H1 (cell line): Measurements from ENCODE around the gene A4GALT. TPM values are rescaled to one million over a fixed set of nuclear protein-coding genes. Genes with fewer than 3 reads are reported as not detected.

Source experiments
- CTCF ChIA-PET: fragments of 300-600 bp; sonication (Branson Sonifier 250); formaldehyde crosslinking; loops from one replicate; lab custom pipeline; 2021; ENCODE audit not compliant: partially characterized antibody; lab: Charles Lee
- POLR2A ChIA-PET: fragments of 300-600 bp; sonication (Branson Sonifier 250); formaldehyde crosslinking; loops from one replicate; lab custom pipeline; 2021; ENCODE audit warnings: inconsistent platforms; ENCODE audit not compliant: partially characterized antibody; lab: Charles Lee
- DNase-seq, 2 experiments: peaks; one replicate each; pipeline versions ENCODE4 v3.0.0 to v3.0.0-alpha.2; 2010 to 2022; ENCODE audit warnings: low spot score in 2 of 2, low read depth in 1 of 2, mixed read lengths in 1 of 2
- FAIRE-seq: peaks from 2 replicates; lab custom pipeline; 2011; peaks lifted over from hg19 to GRCh38; lab: Jason Lieb, UNC
- H2AFZ ChIP-seq: 2 replicates; pipeline ENCODE4 v1.8.1; 2012; ENCODE audit warnings: low read length, inconsistent platforms
- H2AK5ac ChIP-seq: 2 replicates; pipeline ENCODE4 v1.6.1; 2013; ENCODE audit warnings: low read depth, low read length
- H2BK120ac ChIP-seq: replicated peaks from 2 replicates; pipeline ENCODE3; 2013; ENCODE audit warnings: low read depth, low read length, inconsistent platforms
- H2BK12ac ChIP-seq: 2 replicates; pipeline ENCODE4 v1.6.1; 2013; ENCODE audit warnings: low read depth, low read length
- H2BK15ac ChIP-seq: 2 replicates; pipeline ENCODE4 v1.6.1; 2013; ENCODE audit warnings: low read length
- H2BK20ac ChIP-seq: 2 replicates; pipeline ENCODE4 v1.6.1; 2013; ENCODE audit warnings: low read length
- H2BK5ac ChIP-seq: 2 replicates; pipeline ENCODE4 v1.6.1; 2013; ENCODE audit warnings: low read depth, low read length
- H3K14ac ChIP-seq: 2 replicates; pipeline ENCODE4 v1.6.1; 2013; ENCODE audit warnings: inconsistent platforms; ENCODE audit not compliant: insufficient read length
- H3K18ac ChIP-seq: 2 replicates; pipeline ENCODE4 v1.6.1; 2013; ENCODE audit warnings: low read length; ENCODE audit errors: extremely low read depth
- H3K23ac ChIP-seq: 2 replicates; pipeline ENCODE4 v1.6.1; 2013; ENCODE audit warnings: inconsistent platforms; ENCODE audit not compliant: insufficient read length
- H3K23me2 ChIP-seq: 2 replicates; pipeline ENCODE4 v1.6.1; 2013; ENCODE audit warnings: low read depth, low read length
- H3K27ac ChIP-seq: 2 replicates; pipeline ENCODE4 v1.6.1; 2011; ENCODE audit warnings: low read depth, low read length, inconsistent platforms
- H3K27me3 ChIP-seq, 4 experiments: replicated peaks in 1 of 4; 1 replicate in 1 of 4; 2 replicates in 3 of 4; pipeline versions ENCODE4 v1.6.1 to v1.8.1; 2011 to 2013; ENCODE audit warnings: low read length in 3 of 4, mild to moderate bottlenecking in 3 of 4, inconsistent platforms in 2 of 4, mixed read lengths in 2 of 4, moderate library complexity in 1 of 4; ENCODE audit not compliant: control insufficient read depth in 3 of 4, insufficient read depth in 3 of 4; ENCODE audit errors: extremely low read depth in 1 of 4
- H3K36me3 ChIP-seq, 4 experiments: 2 replicates each; pipeline versions ENCODE4 v1.6.1 to v1.8.1; 2011 to 2013; ENCODE audit warnings: mild to moderate bottlenecking in 4 of 4, low read length in 3 of 4, moderate library complexity in 2 of 4, control low read depth in 1 of 4, inconsistent platforms in 1 of 4; ENCODE audit not compliant: insufficient read depth in 4 of 4, control insufficient read depth in 2 of 4
- H3K4ac ChIP-seq: replicated peaks from 2 replicates; pipeline ENCODE3; 2013; ENCODE audit warnings: low read length, low read depth, mixed read lengths, inconsistent platforms; ENCODE audit not compliant: insufficient read length
- H3K4me1 ChIP-seq, 4 experiments: replicated peaks in 1 of 4; 1 replicate in 1 of 4; 2 replicates in 3 of 4; pipeline versions ENCODE4 v1.6.1 to v1.8.1; 2011 to 2013; ENCODE audit warnings: low read length in 3 of 4, inconsistent platforms in 2 of 4, mixed read lengths in 1 of 4; ENCODE audit not compliant: insufficient read depth in 4 of 4, control insufficient read depth in 3 of 4
- H3K4me2 ChIP-seq, 2 experiments: 2 replicates each; pipeline versions ENCODE4 v1.6.1 to v1.8.1; 2011 to 2013; ENCODE audit warnings: low read depth in 2 of 2, low read length in 2 of 2, control low read depth in 1 of 2, inconsistent platforms in 1 of 2, mild to moderate bottlenecking in 1 of 2; ENCODE audit not compliant: insufficient read depth in 1 of 2
- H3K4me3 ChIP-seq, 4 experiments: fragments of 200-600, 300-600 bp in 1 of 4; sonication (generic), shearing (Covaris generic), sonication (Bioruptor Twin) in 1 of 4; 2 replicates each; pipeline versions ENCODE4 v1.5.1 to v1.8.1; 2011 to 2016; ENCODE audit warnings: low read length in 4 of 4, low read depth in 3 of 4, control low read depth in 2 of 4, inconsistent platforms in 2 of 4, mild to moderate bottlenecking in 2 of 4, mixed read lengths in 1 of 4, moderate library complexity in 1 of 4; ENCODE audit not compliant: insufficient read depth in 2 of 4; ENCODE audit errors: extremely low read depth in 1 of 4
- H3K56ac ChIP-seq: replicated peaks from 2 replicates; pipeline ENCODE3; 2013; ENCODE audit warnings: low read depth, mild to moderate bottlenecking, mixed read lengths, low read length, inconsistent platforms; ENCODE audit not compliant: insufficient read length
- H3K79me1 ChIP-seq: 2 replicates; pipeline ENCODE4 v1.6.1; 2013; ENCODE audit warnings: low read depth, low read length, control low read depth
- H3K79me2 ChIP-seq, 2 experiments: 2 replicates each; pipeline versions ENCODE4 v1.6.1 to v1.8.1; 2012 to 2013; ENCODE audit warnings: low read length in 2 of 2, mild to moderate bottlenecking in 2 of 2, inconsistent platforms in 1 of 2; ENCODE audit not compliant: insufficient read depth in 2 of 2, control insufficient read depth in 1 of 2
- H3K9ac ChIP-seq, 4 experiments: replicated peaks in 1 of 4; 1 replicate in 1 of 4; 2 replicates in 3 of 4; pipeline versions ENCODE4 v1.6.1 to v1.8.1; 2011 to 2013; ENCODE audit warnings: low read depth in 3 of 4, low read length in 3 of 4, control low read depth in 2 of 4, mild to moderate bottlenecking in 2 of 4, moderate library complexity in 2 of 4, inconsistent platforms in 1 of 4; ENCODE audit errors: extremely low read depth in 1 of 4
- H3K9me3 ChIP-seq, 2 experiments: 2 replicates each; pipeline versions ENCODE4 v1.6.1 to v1.8.1; 2012 to 2013; ENCODE audit warnings: mild to moderate bottlenecking in 2 of 2, moderate library complexity in 2 of 2, control low read depth in 1 of 2, inconsistent platforms in 1 of 2, low read depth in 1 of 2, low read length in 1 of 2, mixed read lengths in 1 of 2; ENCODE audit not compliant: insufficient read depth in 2 of 2
- H4K20me1 ChIP-seq, 2 experiments: replicated peaks in 1 of 2; 2 replicates each; pipeline versions ENCODE3 to v1.8.1; 2011 to 2013; ENCODE audit warnings: inconsistent platforms in 2 of 2, low read length in 2 of 2, mild to moderate bottlenecking in 1 of 2; ENCODE audit not compliant: insufficient read depth in 2 of 2, control insufficient read depth in 1 of 2
- H4K5ac ChIP-seq: 2 replicates; pipeline ENCODE4 v1.6.1; 2013; ENCODE audit warnings: low read length, low read depth, mixed read lengths, inconsistent platforms; ENCODE audit not compliant: insufficient read length
- H4K8ac ChIP-seq: 2 replicates; pipeline ENCODE4 v1.8.0; 2013; ENCODE audit warnings: mild to moderate bottlenecking, moderate library complexity, low read length, inconsistent platforms; ENCODE audit not compliant: insufficient read depth; ENCODE audit errors: extremely low read depth
- H4K91ac ChIP-seq: replicated peaks from 2 replicates; pipeline ENCODE3; 2013; ENCODE audit warnings: low read length, mixed read lengths, inconsistent platforms; ENCODE audit not compliant: insufficient read length
- BRCA1 ChIP-seq: IDR thresholded peaks from 2 replicates; pipeline ENCODE4 v1.6.1; 2012; ENCODE audit warnings: low read depth, low read length, improper control_type of control experiment
- WGBS, 2 experiments: shearing (Covaris generic) in 1 of 2; methylation state at CpG; one replicate each; pipeline versions ENCODE4 v1.1.6 to v1.1.7; 2013 to 2015; ENCODE audit warnings: low lambda C conversion rate in 2 of 2, mixed read lengths in 2 of 2, inconsistent platforms in 1 of 2, low coverage in 1 of 2, missing lambda C conversion rate in 1 of 2; ENCODE audit not compliant: insufficient replicate concordance in 2 of 2, insufficient coverage in 1 of 2, insufficient read length in 1 of 2; ENCODE audit errors: extremely low coverage in 1 of 2, missing lambda C conversion rate in 1 of 2; 5-methylcytosine and 5-hydroxymethylcytosine counted together
- polyA plus RNA-seq, 7 experiments: library from polyadenylated mRNA; depleted of rRNA in 3 of 7; stranded (reverse) in 5 of 7; unstranded in 2 of 7; fragments of >200 nt in 5 of 7; fragments of 200-250 nt in 2 of 7; gene quantifications; 1 replicate in 5 of 7; 2 replicates in 1 of 7; 4 replicates in 1 of 7; pipeline versions ENCODE4 v1.2.1 to v1.2.3, GENCODE V29; 2011 to 2013; ENCODE audit warnings: missing spikeins in 2 of 7, mixed read lengths in 2 of 7
- total RNA-seq: library from RNA; stranded (reverse); fragmentation: NEBNext Ultra II Directional; extraction: Animal tissue kit (Norgen Biotek cat#: 25700); gene quantifications from 2 replicates; pipeline ENCODE4 v1.2.1, GENCODE V29; 2021

Gene A4GALT
- total and polyA plus RNA-seq, 2 of the 8 experiments (the other 6 are each of a cell fraction or from before 2014, with no cell fraction given) = 7.2 to 13.8 TPM

GRCh38 chr22:42758931-42759629 lies 38.4 kb upstream of the A4GALT start:
- Histone ChIP-seq H3K14ac (no peak overlapping the region), H3K56ac (no peak overlapping the region), H3K18ac (no peak overlapping the region; the same call in 1 of the 2 replicates), H3K9ac (peak overlapping the region in 1 of 4 experiments; percentile 6; a peak in 1 of 7 replicates), H3K4me1 (peaks cover 0 to 11% (median 4%) of the 10 kb centered on the region in 4 experiments; a peak in 5 of 7 replicates), H4K8ac (no peak overlapping the region; the same call in 1 of the 2 replicates), H3K4ac (no peak overlapping the region), H3K9me3 (no peaks in the 10 kb centered on the region), H2BK20ac (no peak overlapping the region; the same call in 1 of the 2 replicates), H4K5ac (peak overlapping the region; percentile 26), H3K4me3 (no peak overlapping the region), H2BK12ac (no peak overlapping the region), H3K36me3 (no peaks in the 10 kb centered on the region), H2AK5ac (no peak overlapping the region), H3K27ac (no peak overlapping the region; the same call in 1 of the 2 replicates), H4K91ac (peak overlapping the region; percentile 55), H2AFZ (no peak overlapping the region; the same call in 1 of the 2 replicates), H3K4me2 (peak overlapping the region; percentile 7 to 39; a peak in 2 of 4 replicates), H4K20me1 (no peaks in the 10 kb centered on the region), H3K79me2 (no peaks in the 10 kb centered on the region), H3K23me2 (peaks cover 3% of the 10 kb centered on the region; the same call in 1 of the 2 replicates), H2BK15ac (no peak overlapping the region; the same call in 1 of the 2 replicates), H2BK120ac (no peak overlapping the region), H3K79me1 (no peaks in the 10 kb centered on the region), H3K23ac (no peak overlapping the region), H3K27me3 (no peaks in the 10 kb centered on the region; a peak in 1 of 7 replicates), H2BK5ac (no peak overlapping the region)
- WGBS, 2 experiments = 75% methylated on average over 20 of the region's 23 CpGs; no CpG with 5 or more reads in 1 of the 2 experiments
- ChIA-PET POLR2A (interaction anchor here (1.6 kb wide), 1 partner anchor 11 kb away, joined by 3 read pairs; no protein-coding TSS in a partner anchor), CTCF (interaction anchor here (0.6 to 1.6 kb wide), 6 partner anchors 20 to 219 kb away, joined by 3 to 5 read pairs (median 4); no protein-coding TSS in a partner anchor)
- no peak for FAIRE-seq
- DNase-seq = no peak
- TF ChIP-seq BRCA1 = no peak
